HG03342 (cell line): ENCODE results near the gene HYDIN.
"Not testable (repeated sequence)": the region's sequence is repeated elsewhere in the genome, so short reads cannot be mapped to it uniquely, and the experiment has no call there.

ENCODE experiments used
- ATAC-seq: cut with Tn5 transposase; IDR thresholded peaks from one replicate; pipeline ENCODE4 v1.9.1; 2021; ENCODE audit warnings: mild to moderate bottlenecking, moderate library complexity; ENCODE audit not compliant: unreplicated experiment

Gene HYDIN

DNA sequence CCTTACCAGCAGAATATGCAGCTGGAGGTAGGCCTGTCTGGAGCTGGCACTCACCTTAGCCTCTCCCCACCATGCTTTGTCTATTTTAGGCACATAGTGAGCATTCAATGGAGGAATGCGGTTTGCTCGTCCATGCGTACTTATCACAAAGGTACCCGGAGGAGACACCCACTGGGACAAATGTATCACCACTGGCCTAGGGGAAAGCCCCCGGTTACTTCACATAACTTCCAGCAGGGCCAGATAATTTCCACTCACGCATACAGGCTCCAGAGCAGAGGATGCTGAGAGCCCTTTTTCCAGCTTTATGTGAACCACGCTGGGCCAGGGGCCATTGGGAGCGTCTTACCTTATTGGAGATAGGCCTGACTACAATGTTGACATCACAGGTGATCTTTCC is 348.2 kb downstream of the HYDIN start:
- ATAC-seq: not testable (repeated sequence)

DNA sequence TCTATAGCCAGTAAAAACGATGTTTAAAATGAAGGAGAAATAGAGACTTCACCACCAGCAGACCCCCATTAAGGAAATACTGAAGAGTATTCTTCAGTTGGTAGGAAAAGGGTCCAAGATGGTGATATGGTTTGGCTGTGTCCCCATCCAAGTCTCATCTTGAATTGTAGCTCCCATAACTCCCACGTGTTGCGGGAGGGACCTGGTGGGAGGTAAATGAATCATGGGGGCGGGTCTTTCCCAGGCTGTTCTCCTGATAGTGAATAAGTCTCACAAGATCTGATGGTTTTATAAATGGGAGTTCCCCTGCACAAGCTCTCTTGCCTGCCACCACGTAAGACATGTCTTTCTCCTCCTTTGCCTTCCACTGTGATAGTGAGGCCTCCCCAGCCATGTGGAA is 352.6 kb downstream of the HYDIN start:
- ATAC-seq: not testable (repeated sequence)

GRCh38 chr16:70876442-70876841 is 354.1 kb downstream of the HYDIN start:
- ATAC-seq: not testable (repeated sequence)

GRCh38 chr16:70864698-70865097 is 365.8 kb downstream of the HYDIN start:
- ATAC-seq: not testable (repeated sequence)

DNA sequence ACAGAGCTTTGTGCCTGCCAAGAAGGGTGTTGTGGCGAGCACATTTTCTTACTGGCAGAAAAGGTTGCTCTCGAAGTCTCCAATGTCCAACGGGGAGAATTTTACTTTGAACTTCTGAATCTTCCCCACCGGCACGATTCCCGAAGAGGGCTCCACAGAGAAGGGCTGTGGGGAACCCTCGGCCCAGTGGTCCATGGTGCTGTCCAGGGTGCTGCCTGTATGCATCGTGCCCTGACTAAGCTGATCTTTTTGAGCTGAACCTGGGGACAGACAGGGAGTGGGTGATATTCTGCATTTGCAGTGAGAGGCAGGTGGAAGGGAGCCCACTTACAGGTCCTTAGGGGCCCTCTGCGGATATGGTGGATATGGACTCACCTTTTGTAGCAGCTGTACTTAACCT is 368.5 kb downstream of the HYDIN start:
- not testable (repeated sequence) for ATAC-seq

DNA sequence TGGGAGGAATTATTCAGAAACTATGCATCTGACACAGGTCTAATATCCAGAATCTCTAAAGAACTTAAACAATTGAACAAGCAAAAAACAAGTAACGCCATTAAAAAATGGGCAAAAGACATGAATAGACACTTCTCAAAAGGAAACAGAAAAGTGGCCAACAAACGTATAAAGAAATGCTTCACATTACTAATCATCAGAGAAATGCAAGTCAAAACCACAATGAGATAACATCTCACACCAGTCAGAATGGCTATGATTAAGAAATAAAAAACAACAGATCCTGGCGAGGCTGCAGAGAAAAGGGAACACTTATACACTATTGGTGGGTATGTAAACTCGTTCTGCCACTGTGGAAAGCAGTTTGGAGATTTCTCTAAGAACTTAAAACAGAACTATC is 379.2 kb downstream of the HYDIN start:
- ATAC-seq: not testable (repeated sequence)

DNA sequence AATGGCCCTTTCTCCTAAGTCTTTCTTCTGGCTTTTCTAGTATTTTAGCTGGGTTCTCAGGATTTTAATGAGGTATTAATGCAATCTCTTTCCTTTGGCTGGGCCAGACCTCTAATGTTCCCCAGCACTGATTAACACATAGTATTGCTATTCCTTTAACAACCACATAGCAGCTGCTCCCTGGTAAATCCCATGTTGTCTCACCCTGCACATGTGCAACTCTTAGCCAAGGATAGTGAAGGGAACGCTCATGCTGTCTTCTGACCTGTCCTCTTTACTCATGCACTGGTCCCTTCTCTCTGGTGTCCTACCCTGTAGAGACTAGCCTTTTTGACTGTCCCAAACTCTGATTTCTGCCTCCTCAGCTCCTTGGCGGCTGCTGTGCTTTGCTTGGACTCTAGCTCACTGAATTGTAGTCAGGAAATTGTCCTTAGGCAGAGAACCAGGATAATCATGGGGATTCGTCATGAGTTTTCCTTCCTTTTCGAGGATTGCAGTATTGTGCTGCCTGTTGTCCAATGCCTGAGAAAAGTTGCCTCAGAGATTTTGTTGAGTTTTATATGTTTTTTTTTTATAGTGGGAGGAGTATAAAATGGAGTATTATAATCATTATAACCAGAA is 406.9 kb downstream of the HYDIN start:
- ATAC-seq: not testable (repeated sequence)

DNA sequence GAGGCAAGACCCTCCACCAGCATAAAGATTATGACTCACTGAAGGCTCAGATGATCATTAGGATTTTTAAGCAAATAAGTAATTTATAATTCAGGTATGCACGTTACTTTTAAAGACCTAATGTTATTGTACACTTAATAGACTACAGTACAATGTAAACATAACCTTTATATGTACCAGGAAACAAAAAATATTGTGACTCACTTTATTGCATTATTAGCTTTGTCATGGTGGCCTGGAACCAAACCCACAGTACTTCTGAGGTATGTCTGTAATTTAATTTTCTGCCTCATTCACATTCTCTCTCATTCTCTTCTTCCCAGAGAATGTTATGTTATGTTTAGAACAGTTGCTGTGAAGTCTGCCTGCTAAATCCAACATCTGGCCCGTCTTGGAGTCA is 407.8 kb downstream of the HYDIN start:
- ATAC-seq: not testable (repeated sequence)

GRCh38 chr16:70818088-70818487 is 412.4 kb downstream of the HYDIN start:
- not testable (repeated sequence) for ATAC-seq

GRCh38 chr16:70809392-70810060 is 421.0 kb downstream of the HYDIN start:
- ATAC-seq: peak; percentile 72

DNA sequence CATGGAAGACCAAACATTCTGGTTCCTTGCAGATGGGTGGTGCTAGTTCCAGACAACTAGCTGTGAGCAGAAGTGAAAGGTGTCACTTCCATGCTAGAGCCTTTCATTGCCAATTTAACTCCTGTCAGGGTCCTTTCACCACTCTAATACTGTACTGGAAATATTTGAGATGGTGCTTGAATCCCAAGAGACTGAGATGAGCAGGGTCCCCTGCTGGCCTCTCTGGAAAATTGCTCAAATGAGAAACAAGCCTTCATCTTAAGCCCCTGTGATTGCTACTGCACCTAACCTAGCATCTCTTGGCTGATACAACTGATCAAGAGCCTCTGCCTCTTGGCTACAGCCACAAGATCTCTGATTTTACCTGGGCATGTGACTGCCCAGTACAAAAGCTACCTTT is 422.2 kb downstream of the HYDIN start:
- ATAC-seq: no peak

DNA sequence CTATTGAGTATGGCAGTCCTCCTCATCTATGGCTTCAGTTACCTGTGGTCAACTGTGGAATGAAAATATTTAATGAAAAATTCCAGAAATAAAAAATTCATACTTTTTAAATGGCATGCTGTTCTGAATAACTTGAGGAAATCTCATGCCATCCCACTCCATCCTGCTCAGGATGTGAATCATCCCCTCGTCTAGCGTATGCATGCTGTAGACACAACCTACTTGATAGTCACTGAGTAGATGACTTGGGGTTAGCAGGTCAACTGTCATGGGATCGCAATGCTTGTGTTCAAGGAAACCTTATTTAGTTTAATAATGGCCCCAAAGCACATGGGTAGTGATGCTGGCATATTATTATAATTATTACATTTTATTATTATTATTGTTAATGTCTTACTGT is 424.7 kb downstream of the HYDIN start:
- ATAC-seq: no peak

- no peak for ATAC-seq
Measured at GRCh38 chr16:70805380-70805779, 425.1 kb downstream of the HYDIN start.

DNA sequence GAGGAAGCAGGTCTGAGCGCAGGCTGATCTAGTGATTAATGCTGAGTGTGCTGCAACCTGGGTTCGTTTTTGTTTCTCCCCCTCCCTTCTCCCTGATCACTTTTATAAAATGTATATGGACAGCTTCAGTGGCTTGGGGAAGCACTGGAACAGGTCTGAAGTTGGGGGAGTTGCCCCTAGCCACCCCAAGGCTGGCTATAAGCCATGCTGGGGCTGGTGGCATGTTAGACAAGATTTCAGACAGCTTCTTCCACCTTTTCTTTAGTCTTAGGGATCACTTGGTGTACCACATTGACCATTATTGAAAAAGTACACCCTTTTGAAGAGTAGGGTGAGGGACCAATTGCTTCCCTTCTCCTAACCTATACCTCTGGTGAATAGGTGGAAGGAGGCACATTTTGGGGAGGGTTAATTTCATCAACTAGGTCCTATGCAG is 425.8 kb downstream of the HYDIN start:
- ATAC-seq: no peak

DNA sequence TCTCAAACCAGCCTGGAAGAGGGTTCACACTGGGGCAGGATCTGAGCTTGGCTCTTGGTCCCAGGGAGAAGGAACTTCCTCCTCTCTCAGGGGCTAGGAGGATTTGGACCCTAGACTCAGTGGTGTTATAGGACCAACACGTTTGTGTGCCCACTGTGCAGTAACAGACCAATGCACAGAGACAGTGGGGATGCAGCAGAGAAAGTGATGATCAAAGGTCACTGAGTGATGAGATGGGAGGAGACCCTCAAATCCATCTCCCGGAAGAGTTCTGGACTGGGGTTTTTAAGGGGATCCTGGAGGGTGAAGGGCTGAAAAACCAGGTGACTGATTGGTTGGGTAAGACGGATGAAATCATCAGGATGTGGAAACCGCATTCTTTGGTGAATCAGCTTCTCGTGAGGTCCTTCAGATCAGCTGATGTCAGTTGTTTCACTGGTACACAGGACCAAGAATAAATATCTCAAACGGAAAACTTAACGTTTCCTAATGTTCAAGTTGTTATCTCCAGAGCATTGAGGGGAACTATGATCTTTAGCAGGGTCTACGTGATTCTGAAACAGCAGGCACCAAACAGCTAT is 426.3 kb downstream of the HYDIN start:
- ATAC-seq: no peak

DNA sequence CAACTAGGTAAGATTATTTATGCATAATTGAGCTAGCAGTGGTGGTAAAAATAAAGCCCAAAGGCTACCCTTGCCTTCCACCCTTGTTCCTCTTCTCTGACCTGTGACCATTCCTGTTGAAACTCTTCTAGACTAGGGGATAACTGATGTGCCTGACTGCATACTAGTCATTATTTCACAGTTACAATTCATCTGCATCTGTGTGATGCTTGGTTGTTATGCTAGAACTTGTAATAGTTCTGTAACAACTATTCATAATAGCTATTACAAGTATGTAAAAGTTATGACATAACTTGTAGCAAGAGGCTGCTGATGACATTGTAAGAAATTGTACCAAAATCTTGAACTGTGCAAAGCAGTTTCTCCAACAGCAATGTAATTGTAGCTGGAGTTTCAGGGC is 427.2 kb downstream of the HYDIN start:
- no peak for ATAC-seq

- ATAC-seq: no peak
Measured at GRCh38 chr16:70801611-70802010, 428.9 kb downstream of the HYDIN start.

GRCh38 chr16:70800781-70801480 is 429.6 kb downstream of the HYDIN start, which contains the start of gene VAC14:
TSS of gene VAC14 (minus strand) at chr16:70801158. CDS start at chr16:70800900, 258 bp downstream.
- ATAC-seq: peak; percentile 95

- no peak for ATAC-seq
Measured at GRCh38 chr16:70800311-70800710, 430.2 kb downstream of the HYDIN start.

- ATAC-seq: no peak
Measured at GRCh38 chr16:70796301-70796700, 434.2 kb downstream of the HYDIN start.

DNA sequence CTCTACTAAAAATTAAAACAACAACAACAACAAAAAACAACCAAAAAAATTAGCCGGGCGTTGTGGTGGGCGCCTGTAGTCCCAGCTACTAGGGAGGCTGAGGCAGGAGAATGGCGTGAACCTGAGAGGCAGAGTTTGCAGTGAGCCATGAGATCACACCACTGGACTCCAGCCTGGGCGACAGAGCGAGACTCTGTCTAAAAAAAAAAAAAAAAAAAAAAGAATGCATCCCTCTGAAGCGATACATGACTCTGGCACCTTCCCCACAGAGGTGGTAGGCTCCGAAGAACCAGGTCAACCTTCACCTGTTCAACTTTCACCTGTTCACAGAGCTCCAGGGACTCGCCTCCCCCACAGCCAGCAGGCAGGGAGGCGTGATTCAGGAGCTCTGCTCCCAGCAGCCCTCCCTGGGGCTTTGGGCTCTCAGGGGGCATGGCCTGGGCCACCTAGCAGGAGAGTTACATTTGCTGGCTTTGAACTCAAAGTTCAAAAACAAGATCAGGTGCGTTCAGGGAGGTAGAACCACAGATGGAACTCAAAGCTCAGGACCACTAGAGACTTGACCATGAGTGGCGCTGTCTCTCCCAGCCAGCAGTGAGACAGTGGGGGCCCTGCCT is 435.1 kb downstream of the HYDIN start:
- ATAC-seq: no peak
